Measurements from ENCODE around the gene MB21D2.
A peak's percentile ranks its signal among the peaks of the same experiment; 100 is the strongest.
"Not testable (repeated sequence)": the region's sequence is repeated elsewhere in the genome, so short reads cannot be mapped to it uniquely, and the experiment has no call there.

Gene MB21D2, protein sequence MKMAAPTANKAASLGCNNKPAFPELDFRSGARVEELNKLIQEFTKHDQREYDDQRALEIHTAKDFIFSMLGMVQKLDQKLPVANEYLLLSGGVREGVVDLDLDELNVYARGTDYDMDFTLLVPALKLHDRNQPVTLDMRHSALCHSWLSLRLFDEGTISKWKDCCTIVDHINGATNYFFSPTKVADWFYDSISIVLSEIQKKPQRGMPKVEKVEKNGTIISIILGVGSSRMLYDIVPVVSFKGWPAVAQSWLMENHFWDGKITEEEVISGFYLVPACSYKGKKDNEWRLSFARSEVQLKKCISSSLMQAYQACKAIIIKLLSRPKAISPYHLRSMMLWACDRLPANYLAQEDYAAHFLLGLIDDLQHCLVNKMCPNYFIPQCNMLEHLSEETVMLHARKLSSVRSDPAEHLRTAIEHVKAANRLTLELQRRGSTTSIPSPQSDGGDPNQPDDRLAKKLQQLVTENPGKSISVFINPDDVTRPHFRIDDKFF

DNA sequence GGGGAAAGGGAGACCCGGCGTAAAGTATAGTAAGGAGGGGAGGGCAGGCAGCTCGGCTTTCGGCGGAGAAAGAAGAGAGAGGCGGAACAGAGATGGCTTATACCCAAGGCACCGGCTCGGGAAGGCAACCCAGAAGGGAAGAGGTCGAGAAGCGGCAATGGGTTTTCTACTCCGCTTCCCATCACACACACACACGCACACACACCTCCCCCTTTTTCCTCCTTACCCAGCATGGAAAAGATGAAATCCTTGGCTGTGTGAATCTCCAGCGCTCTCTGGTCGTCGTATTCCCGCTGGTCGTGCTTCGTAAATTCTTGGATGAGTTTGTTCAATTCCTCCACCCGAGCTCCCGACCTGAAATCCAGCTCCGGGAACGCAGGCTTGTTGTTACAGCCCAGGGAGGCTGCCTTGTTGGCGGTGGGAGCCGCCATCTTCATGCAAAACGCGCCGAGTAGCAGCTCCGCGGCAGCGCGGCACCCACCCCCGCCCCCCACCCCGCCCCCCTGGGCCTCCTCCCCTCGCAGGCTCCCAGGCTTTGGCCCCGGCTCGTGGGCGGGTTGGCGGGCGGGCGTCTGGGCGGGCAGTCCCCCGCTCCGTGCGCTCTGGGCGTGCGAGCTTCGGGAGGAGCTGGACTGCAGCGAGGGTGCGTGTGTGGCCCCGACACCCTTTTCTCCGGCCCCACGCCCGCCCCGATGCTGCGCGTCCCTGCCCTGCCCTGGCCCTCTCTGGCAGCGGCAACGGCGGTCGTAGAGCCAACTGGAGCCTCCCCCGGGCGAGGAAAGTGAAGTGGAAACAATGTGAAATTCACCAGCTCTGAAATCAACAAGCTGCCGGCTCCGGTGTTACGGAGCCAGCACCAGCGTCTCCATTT, at the start of gene MB21D2:
TSS of gene MB21D2 (minus strand) at position 453 of the 871 bp plus-strand sequence. CDS start at position 437, 16 bp downstream.
- peak; percentile 94 for DNase-seq (ENCODE audit: low spot score)

DNA sequence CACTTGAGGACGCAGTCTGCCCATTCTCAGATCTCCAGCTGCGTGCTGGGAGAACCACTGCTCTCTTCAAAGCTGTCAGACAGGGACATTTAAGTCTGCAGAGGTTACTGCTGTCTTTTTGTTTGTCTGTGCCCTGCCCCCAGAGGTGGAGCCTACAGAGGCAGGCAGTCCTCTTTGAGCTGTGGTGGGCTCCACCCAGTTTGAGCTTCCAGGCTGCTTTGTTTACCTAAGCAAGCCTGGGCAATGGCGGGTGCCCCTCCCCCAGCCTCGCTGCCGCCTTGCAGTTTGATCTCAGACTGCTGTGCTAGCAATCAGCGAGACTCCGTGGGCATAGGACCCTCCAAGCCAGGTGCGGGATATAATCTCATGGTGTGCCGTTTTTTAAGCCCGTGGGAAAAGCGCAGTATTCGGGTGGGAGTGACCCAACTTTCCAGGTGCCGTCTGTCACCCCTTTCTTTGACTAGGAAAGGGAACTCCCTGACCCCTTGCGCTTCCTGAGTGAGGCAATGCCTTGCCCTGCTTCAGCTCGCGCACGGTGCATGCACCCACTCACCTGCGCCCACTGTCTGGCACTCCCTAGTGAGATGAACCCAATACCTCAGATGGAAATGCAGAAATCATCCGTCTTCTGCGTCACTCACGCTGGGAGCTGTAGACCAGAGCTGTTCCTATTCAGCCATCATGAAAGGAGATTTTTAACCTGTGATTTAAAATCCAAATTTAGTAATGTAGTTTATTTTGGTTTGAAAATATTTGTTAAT, 47.5 kb upstream of the MB21D2 start:
- not testable (repeated sequence) for DNase-seq (ENCODE audit: low spot score)

DNA sequence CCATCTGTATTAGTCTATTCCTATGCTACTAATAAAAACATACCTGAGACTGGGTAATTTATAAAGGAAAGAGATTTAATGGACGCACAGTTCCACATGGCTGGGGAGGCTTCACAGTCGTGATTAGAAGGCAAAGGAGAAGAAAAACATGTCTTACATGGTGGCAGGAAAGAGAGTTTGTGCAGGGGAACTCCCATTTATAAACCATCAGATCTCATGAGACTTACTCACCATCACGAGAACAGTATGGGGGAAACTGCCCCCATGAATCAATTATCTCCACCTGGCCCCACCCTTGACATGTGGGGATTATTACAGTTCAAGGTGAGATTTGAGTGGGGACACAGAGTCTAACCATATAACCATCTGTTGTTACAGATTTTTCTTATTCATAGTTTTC, 42.1 kb upstream of the MB21D2 start:
- DNase-seq (ENCODE audit: low spot score) = no peak

DNA sequence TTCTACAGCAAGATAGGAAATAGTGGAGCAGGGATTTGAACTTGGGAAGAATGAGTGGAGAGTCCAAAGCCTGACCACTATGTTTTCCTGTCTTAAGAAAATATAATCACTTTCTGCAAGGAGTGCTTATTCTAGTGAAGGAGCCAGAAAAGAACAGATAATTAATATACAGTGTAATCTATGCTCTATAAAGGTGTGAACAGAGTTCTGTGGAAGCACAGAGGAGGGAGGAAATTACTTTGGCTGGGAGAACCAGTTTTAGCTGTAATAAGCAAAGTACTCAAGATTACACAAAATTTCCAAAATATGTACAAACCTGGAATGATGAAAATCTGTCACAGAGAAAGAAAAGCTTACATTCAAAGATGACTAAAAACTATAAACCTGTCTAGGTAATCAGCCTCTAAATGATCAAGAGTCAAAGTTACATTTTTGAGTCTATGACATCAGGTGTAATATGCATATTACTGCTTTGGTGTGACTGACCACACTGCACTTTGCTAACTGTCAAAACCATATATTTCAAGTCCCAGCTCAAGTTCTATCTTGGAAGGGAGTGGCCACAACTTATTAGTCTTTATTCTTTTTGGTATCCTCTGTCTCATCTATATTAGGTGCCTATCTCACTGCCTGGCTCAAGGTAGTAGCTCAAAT, 40.7 kb upstream of the MB21D2 start:
- DNase-seq (ENCODE audit: low spot score) = no peak

DNA sequence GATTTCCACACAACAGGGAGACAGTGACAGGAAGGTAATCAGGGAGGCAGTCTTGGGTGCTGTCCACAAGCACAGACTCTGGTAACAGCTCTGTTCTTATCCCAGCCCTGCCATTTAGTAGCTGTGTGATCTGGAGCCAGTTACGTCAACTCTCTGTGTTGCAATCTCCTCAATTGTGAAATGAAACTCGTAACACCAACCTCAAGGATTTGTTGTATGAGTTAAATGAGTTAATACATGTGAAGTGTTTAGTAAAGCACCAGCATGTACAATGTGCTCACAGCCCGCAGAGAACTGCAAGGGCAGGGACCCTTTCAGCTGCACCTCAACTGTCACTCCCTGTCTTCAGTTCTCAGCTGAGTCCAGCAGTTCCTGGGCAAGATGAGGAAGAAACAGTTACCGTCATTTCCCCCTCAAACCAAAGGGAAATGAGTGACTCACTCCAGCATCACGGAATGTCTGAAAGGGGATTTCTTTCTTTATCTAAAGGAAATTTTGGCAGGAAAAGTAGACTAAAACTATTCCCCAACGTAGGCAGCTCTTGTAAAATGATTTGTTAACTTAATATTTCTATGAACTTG, 39.9 kb upstream of the MB21D2 start:
- peak; percentile 58 for DNase-seq (ENCODE audit: low spot score)

DNA sequence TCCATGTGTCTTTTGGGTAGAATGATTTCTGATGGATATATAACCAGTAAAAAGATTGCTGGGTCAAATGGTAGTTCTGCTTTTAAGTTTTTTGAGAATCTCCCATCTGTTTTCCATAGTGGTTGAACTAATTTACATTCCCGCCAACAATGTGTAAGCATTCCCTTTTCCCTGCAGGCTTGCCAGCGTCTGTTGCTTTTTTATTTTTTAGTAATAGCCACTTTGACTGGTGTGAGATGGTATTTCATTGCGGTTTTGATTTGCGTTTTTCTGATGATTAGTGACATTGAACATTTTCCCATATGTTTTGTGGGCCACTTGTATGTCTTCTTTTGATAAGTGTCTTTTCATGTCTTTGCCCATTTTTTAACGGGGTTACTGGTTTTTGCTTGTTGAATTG, 36.3 kb upstream of the MB21D2 start:
- DNase-seq (ENCODE audit: low spot score) = no peak

DNA sequence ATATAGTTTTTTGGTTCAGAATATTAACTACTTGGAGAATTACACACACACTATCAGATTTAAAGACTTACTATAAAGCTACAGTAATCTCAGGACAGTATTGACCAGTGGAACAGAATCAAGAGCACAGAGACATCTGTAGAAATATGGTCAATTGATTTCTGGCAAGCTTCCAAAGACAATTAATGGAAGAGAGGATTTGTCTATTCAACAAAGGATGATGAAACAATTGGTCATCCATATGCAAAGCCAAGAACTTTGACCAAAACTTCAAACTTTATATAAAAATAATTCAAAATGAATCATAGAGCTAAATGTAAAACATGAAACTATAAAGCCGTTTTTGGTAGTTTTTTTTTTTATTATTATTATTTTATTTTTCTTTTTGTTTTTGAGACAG, 29.8 kb upstream of the MB21D2 start:
- no peak for DNase-seq (ENCODE audit: low spot score)

DNA sequence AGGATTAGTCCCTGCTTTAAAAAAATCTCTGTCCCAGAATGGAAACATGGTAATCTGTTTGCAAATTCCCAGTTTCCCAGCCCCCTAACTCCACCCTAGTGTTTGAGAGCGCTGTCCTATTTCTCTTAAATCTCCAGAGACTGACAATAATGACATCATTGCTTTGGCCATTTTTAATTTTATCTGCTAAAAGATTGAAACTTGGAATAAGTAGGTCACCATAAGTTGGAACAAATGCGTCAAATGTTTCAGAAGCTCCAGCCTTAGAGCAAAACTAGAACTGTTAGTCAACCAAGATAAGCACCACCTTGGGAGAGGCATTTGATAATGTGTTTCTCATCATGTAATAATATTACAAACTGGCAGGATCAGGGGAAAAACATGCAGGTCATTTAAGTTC, 25.7 kb upstream of the MB21D2 start:
- DNase-seq (ENCODE audit: low spot score) = no peak

DNA sequence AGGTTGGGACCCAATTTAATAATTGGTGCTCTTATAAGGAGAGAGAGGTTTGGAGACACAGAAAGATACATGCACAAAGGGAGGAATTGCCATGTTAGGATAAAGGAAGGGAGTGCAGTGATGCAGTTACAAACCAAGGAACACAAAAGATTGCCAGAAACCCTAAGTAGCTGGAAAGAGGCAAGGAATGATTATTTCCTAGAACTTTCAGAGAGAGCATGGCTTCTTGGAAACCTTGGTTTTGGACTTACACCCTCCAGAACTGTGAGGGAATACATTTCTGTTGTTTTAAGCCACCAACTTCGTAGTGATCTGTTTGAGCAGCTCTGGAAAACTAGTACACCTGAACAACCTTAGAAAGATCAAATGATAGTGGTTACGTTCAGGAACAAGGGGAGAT, 25.0 kb upstream of the MB21D2 start:
- DNase-seq (ENCODE audit: low spot score) = no peak

DNA sequence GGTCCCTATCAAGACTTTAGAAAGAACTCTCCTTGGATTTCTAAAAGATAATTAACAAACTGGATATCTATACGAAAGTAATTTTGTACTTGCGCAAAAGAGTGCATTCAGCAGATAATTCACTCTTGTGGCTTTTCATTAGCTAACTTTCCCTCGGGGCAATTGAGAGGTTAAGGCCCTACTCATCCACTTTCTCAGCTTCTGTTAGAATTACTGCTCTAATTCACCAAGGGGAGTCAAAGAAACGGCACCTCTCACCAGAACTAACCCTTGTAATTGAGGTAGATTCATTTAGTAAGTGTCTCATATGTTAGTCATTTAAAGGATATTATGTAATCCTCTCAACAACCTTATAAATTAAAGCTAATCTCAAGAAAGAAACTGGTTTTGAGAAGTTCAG, 22.5 kb upstream of the MB21D2 start:
- no peak for DNase-seq (ENCODE audit: low spot score)

DNA sequence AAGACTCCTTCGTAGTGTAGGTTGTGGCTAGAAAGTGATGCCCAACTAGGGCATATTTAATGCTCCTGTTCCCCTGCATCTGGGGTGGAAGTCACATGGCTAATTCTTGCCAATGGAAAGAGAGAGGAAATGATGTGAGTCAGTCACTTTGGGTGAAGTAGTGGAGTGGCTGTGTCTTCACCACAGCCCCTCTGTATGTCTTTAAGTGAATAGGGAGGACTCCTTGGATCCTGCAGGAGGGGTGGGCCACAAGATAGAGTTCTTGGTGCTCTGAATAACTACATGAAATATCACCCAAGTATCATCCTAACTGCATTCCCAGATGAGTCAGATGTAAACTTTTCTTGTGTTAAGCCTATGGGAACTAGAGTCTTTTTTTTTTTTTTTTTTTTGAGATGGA, 17.8 kb upstream of the MB21D2 start:
- DNase-seq (ENCODE audit: low spot score) = peak; percentile 31

DNA sequence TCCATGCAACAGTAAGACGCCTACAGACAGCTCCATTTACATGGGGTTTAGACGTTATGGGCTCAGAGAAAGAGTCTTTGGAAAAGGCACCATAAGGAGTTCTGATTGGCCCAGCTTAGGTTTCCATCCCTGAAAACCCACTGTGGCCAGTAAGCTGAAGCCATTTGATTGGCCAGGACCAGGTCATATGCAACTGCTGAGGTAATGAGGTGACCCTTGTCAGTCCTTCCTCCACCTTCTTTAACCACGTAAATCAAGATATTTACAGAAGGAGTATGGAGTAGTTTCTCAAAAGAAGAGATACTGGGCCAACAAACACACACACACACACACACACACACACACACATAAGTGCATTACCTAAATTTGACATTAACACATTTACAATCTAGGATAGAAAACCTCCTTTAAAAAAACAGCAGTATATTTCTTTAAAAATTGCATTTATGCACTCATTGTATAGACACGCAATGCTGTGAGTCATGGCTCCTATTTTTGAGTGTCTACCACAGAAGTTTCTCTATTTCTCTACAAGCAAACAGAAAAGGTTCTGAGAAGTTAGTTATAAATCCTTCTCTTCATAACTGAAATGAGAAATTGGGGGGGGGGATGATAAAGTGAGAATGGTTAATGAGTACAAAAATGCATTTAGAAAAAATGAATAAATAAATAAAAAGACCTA, 16.3 kb upstream of the MB21D2 start:
- DNase-seq (ENCODE audit: low spot score) = no peak

DNA sequence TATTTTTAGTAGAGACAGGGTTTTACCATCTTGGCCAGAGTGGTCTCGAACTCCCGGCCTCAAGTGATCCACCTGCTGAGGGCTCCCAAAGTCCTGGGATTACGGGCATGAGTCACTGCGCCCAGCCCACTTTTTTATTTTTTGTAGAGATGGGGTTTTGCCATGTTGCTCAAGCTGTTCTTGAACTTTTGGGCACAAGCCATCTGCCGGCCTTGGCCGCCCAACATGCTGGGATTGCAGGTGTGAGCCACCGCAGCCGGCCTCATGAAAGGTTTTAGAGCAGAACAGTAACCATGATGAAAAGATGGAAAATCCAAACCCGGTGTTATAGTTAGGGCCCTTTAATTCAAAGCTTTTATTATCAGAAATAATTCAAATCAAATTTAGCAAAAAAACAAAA, 15.6 kb upstream of the MB21D2 start:
- DNase-seq (ENCODE audit: low spot score) = no peak

DNA sequence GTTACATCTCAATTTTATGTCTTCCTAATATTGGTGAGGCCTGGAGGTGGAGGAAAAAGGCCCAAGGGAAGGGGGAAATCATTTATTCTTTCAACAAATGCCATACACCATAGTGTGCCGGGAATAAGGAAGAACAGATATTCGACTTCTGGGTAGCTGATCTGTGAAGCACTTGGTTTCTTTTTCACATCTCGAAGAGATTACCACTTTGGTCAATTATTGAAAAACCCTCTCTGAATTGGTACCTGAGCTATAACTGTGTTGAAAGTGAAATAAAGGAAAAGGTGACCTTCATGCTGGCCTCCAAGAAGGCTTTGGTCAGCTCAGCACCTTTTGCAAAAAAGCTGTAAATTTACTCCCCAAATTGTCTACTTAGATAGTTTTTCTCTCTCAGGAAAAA, 14.2 kb upstream of the MB21D2 start:
- DNase-seq (ENCODE audit: low spot score) = no peak

DNA sequence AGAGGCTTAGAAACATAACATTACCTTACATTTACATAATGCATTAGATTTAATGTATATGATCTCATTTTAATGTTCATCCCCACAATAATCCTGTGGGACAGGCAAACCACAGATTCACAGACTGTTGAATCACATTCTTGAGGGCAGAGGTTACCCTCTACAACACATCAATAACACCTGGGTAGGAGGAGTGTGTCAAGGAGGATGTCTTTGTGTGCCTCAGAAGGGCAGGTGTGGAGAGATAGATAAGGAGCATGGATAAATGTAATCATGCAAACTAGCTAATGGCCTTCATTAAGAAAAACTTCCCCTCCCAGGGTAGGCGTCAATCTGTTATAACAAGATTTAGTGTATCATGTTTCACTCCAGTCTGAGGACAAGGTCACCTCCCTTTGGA, 12.9 kb upstream of the MB21D2 start:
- DNase-seq (ENCODE audit: low spot score) = no peak

DNA sequence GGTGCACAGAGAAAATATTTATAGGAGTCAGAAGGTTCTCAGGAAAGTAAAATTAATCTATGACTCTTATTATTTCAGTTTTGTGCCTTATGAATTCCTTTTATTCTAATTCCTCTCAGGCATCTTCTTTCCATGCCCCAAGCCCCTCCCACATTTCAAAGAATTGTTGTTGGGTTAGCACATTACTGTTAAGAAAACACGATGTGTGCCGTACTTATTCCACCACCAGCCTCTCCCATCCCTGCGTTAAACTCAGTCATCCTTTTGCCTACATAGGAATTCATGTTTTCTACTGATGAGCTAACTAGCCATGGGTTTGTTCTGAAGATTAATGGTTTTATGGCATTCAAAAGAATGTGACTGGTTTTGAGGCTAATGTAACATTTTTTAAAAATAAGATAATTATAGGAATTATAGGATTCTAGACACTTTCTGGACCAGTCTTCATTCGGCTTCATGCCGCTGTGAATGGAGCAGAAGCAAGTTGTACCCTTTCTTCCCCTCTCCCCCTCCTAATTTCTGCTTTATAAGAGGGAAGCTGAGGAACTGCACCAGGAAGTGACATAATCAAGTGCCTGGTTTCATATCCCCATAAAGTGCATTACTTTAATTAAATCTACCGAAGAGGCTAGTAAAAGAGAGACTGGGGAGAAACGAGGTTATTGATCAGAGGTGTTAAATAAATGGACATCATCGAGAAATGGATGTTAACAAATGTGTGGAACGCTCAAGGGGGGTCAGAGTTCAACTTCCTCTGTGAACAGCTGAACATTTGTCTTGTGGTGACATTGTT, 12.3 kb upstream of the MB21D2 start:
- DNase-seq (ENCODE audit: low spot score) = no peak

DNA sequence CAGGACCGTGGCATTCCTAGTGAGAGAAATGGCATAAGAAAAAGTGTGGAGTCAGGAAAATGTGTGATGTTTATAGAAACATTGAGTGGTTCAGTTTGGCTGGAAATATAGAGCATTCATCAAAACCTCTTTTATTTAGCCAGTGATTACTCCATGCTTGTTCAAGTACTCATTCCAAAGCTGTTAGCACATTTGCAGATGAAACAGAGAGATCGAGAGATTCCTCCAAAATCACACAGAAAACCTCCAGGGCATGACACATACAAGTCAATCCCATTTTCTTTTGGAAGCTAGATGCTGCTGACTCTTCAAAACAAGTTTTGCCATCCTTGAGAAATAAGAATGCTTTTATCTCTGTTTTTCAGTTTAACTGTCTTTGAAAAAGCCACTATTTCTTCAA, 11.5 kb upstream of the MB21D2 start:
- peak; percentile 10 for DNase-seq (ENCODE audit: low spot score)

DNA sequence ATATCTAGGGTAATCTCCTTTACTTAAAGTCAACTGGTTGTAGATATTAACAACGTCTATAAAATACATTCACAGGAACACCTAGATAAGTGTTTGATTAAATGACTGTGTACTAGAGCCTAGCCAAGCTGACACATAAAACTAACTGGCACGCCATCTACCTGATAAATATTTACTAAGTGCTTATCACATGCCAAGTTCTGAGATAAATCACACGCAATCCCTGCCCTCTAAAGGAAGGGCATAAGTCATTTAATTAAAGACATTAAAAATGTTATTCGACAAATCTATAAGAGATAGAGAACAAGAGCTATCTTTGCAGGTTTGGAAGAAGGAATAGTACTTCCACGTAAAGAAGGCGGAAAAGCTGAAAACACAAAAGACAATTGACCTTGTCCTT, 11.1 kb upstream of the MB21D2 start:
- DNase-seq (ENCODE audit: low spot score) = no peak

DNA sequence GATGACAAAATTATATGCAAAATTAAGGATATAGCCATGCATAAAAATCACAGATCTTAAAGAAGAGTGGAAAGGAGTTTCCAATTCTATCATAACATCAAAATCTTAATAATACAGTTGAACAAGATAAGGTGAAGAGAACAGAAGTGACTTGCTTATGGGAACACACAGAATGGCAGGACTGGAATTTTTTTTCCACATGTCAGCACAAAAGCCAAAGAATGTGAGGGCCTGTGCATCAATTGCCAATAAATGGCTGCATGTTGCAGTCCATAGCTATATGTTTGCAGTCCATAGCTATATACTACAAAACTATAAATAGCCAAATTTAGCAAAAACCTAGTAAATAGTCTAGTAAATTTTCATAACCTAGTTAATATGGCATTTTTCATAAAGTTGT, 10.4 kb upstream of the MB21D2 start:
- DNase-seq (ENCODE audit: low spot score) = no peak

DNA sequence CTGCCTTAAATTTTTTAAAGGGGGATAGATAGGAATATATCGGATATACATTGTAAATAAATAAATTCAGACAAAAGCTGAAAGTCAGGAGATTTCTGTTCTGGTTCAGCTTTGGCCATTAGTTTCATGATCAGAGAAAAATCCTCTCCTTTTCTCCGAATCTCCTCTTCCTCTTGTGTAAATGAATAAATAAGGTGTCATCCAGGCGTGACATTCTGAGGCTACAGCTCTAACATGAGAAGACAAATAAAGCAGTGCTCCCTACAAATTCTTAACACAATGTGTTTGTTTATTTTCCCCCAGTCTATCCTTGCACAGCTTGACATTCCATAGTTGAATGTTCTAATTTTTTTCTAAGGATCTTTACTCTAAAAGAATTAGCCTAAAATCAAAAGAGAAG, 9.4 kb upstream of the MB21D2 start:
- DNase-seq (ENCODE audit: low spot score) = no peak
